ENCODE data around the gene WDFY4.

GRCh38 chr10:48802611-48803071, 118.0 kb downstream of the WDFY4 start:
- no peak for TF ChIP-seq POLR2AphosphoS5 (IDR thresholded peaks at IDR 0.05)
- no peak for TF ChIP-seq POLR2A (IDR thresholded peaks at IDR 0.05)
- no peak for TF ChIP-seq CTCF (IDR thresholded peaks at IDR 0.05)

Measured in breast epithelium (tissue), 3 donors.